Stimulated activated naive CD4-positive, alpha-beta T cell treated with Interleukin-2 at 50 U/mL for 16 hours (primary cell): ENCODE data around the gene CTSD.

Experiments
- DNase-seq: peaks from one replicate; lab custom pipeline; 2025; lab: John Stamatoyannopoulos, UW

Gene CTSD

GRCh38 chr11:1755692-1756561, 7.8 kb downstream of the CTSD start:
- no peak for DNase-seq

GRCh38 chr11:1755344-1755691, 8.4 kb downstream of the CTSD start:
- no peak for DNase-seq

GRCh38 chr11:1754376-1755150, 9.2 kb downstream of the CTSD start:
- no peak for DNase-seq

- DNase-seq: no peak
Measured at GRCh38 chr11:1753929-1754305, 9.8 kb downstream of the CTSD start.

- no peak for DNase-seq
Measured at GRCh38 chr11:1753229-1753928, 10.3 kb downstream of the CTSD start.

GRCh38 chr11:1752907-1753228, 10.9 kb downstream of the CTSD start:
- DNase-seq: no peak

- DNase-seq: no peak
Measured at GRCh38 chr11:1751999-1752906, 11.5 kb downstream of the CTSD start.

GRCh38 chr11:1751531-1751921, 12.2 kb downstream of the CTSD start:
- no peak for DNase-seq

- no peak for DNase-seq
Measured at GRCh38 chr11:1750840-1751530, 12.7 kb downstream of the CTSD start.

GRCh38 chr11:1750481-1750839, 13.3 kb downstream of the CTSD start, which contains the start of gene IFITM10:
Gene IFITM10 (minus strand): TSS chr11:1750595. CDS start chr11:1750442, 153 bp downstream.
- DNase-seq: no peak

GRCh38 chr11:1749395-1750351, 14.1 kb downstream of the CTSD start:
- no peak for DNase-seq

GRCh38 chr11:1748636-1749394, 14.9 kb downstream of the CTSD start:
- DNase-seq: no peak

GRCh38 chr11:1747753-1748635, 15.7 kb downstream of the CTSD start:
- no peak for DNase-seq

GRCh38 chr11:1746956-1747752, 16.6 kb downstream of the CTSD start:
- DNase-seq: no peak

GRCh38 chr11:1746511-1746931, 17.2 kb downstream of the CTSD start:
- DNase-seq: no peak

GRCh38 chr11:1745701-1746320, 17.9 kb downstream of the CTSD start:
- DNase-seq: no peak
